ENCODE results near the gene HES6. TPM values are rescaled to one million over a fixed set of nuclear protein-coding genes. Genes with fewer than 3 reads are reported as not detected.

Gene HES6
- polyA plus RNA-seq, 1 experiment = 1.7 TPM

GRCh38 chr2:238286987-238287736, 47.3 kb upstream of the HES6 start:
- H3K4me3 ChIP-seq (ENCODE audit: low read depth, low read length) = peak overlapping the region; percentile 82
- CTCF ChIA-PET = interaction anchor here (0.8 to 2.3 kb wide), 4 partner anchors 9 to 428 kb away, joined by 3 to 7 read pairs (median 3); no protein-coding TSS in a partner anchor
- POLR2A ChIA-PET = no interaction called here
- no peaks in the 10 kb centered on the region for H3K27me3 ChIP-seq (ENCODE audit: control insufficient read depth, insufficient read depth, low read length)
- H3K36me3 ChIP-seq (ENCODE audit: control insufficient read depth, insufficient read depth, low read length) = no peaks in the 10 kb centered on the region
- no peak for DNase-seq (ENCODE audit: low read depth)
- no peak for TF ChIP-seq CTCF (IDR thresholded peaks at IDR 0.05; ENCODE audit: insufficient read depth, low read depth, low read length)

- Histone ChIP-seq H3K36me3 (ENCODE audit: control insufficient read depth, insufficient read depth, low read length) (no peaks in the 10 kb centered on the region), H3K27me3 (ENCODE audit: control insufficient read depth, insufficient read depth, low read length) (no peaks in the 10 kb centered on the region), H3K4me3 (ENCODE audit: low read depth, low read length) (no peak overlapping the region)
- TF ChIP-seq CTCF (IDR thresholded peaks at IDR 0.05; ENCODE audit: insufficient read depth, low read depth, low read length) = no peak
- ChIA-PET CTCF (interaction anchor here (0.7 to 1.4 kb wide), 2 partner anchors 24 to 70 kb away, joined by 3 read pairs; no protein-coding TSS in a partner anchor), POLR2A (no interaction called here)
- peak; percentile 65 for DNase-seq (ENCODE audit: low read depth)
These were observed 46.7 kb upstream of the HES6 start for GRCh38 chr2:238286551-238286950.

GRCh38 chr2:238286095-238286494, 46.3 kb upstream of the HES6 start:
- Histone ChIP-seq H3K27me3 (ENCODE audit: control insufficient read depth, insufficient read depth, low read length) (no peaks in the 10 kb centered on the region), H3K36me3 (ENCODE audit: control insufficient read depth, insufficient read depth, low read length) (no peaks in the 10 kb centered on the region), H3K4me3 (ENCODE audit: low read depth, low read length) (no peak overlapping the region)
- no peak for DNase-seq (ENCODE audit: low read depth)
- CTCF ChIA-PET = interaction anchor here (0.7 to 1.4 kb wide), 2 partner anchors 24 to 71 kb away, joined by 3 read pairs; no protein-coding TSS in a partner anchor
- POLR2A ChIA-PET = no interaction called here
- no peak for TF ChIP-seq CTCF (IDR thresholded peaks at IDR 0.05; ENCODE audit: insufficient read depth, low read depth, low read length)

GRCh38 chr2:238285653-238286082, 45.8 kb upstream of the HES6 start:
- Histone ChIP-seq H3K36me3 (ENCODE audit: control insufficient read depth, insufficient read depth, low read length) (no peaks in the 10 kb centered on the region), H3K4me3 (ENCODE audit: low read depth, low read length) (no peak overlapping the region), H3K27me3 (ENCODE audit: control insufficient read depth, insufficient read depth, low read length) (no peaks in the 10 kb centered on the region)
- ChIA-PET POLR2A (no interaction called here), CTCF (interaction anchor here (1.4 to 1.6 kb wide), 2 partner anchors 22 to 23 kb away, joined by 3 to 7 read pairs; no protein-coding TSS in a partner anchor)
- TF ChIP-seq CTCF (IDR thresholded peaks at IDR 0.05; ENCODE audit: insufficient read depth, low read depth, low read length) = no peak
- DNase-seq (ENCODE audit: low read depth) = peak; percentile 99

GRCh38 chr2:238284802-238285515, 45.1 kb upstream of the HES6 start:
- CTCF ChIA-PET = interaction anchor here (1.2 to 1.6 kb wide), 2 partner anchors 22 to 73 kb away, joined by 3 to 7 read pairs; no protein-coding TSS in a partner anchor
- Histone ChIP-seq H3K36me3 (ENCODE audit: control insufficient read depth, insufficient read depth, low read length) (no peaks in the 10 kb centered on the region), H3K27me3 (ENCODE audit: control insufficient read depth, insufficient read depth, low read length) (no peaks in the 10 kb centered on the region), H3K4me3 (ENCODE audit: low read depth, low read length) (no peak overlapping the region)
- no peak for TF ChIP-seq CTCF (IDR thresholded peaks at IDR 0.05; ENCODE audit: insufficient read depth, low read depth, low read length)
- POLR2A ChIA-PET = no interaction called here
- no peak for DNase-seq (ENCODE audit: low read depth)

All from BJ (cell line).